HG02852 (cell line): Measurements from ENCODE around the gene FSTL4.
"Not testable (repeated sequence)": the region's sequence is repeated elsewhere in the genome, so short reads cannot be mapped to it uniquely, and the experiment has no call there.

ENCODE experiments used
- ATAC-seq: cut with Tn5 transposase; IDR thresholded peaks from one replicate; pipeline ENCODE4 v1.9.1; 2021; ENCODE audit warnings: mild to moderate bottlenecking, moderate library complexity; ENCODE audit not compliant: unreplicated experiment

FSTL4 gene

GRCh38 chr5:133205204-133205603, 407.1 kb downstream of the FSTL4 start:
- no peak for ATAC-seq

- no peak for ATAC-seq
Observed at GRCh38 chr5:133203317-133204305, 408.7 kb downstream of the FSTL4 start.

- no peak for ATAC-seq
Observed at GRCh38 chr5:133202066-133202665, 410.2 kb downstream of the FSTL4 start.

GRCh38 chr5:133201310-133201709, 411.0 kb downstream of the FSTL4 start:
- no peak for ATAC-seq

GRCh38 chr5:133200256-133200655, 412.1 kb downstream of the FSTL4 start:
- ATAC-seq, result no peak

GRCh38 chr5:133199417-133200178, 412.7 kb downstream of the FSTL4 start:
- ATAC-seq, result no peak

- ATAC-seq, result no peak
Observed at GRCh38 chr5:133198511-133198910, 413.8 kb downstream of the FSTL4 start.

GRCh38 chr5:133196441-133197085, 415.8 kb downstream of the FSTL4 start:
- ATAC-seq, result no peak

- no peak for ATAC-seq
Observed at GRCh38 chr5:133195250-133195649, 417.1 kb downstream of the FSTL4 start.

- ATAC-seq, result no peak
Observed at GRCh38 chr5:133193794-133194193, 418.5 kb downstream of the FSTL4 start.

GRCh38 chr5:133192716-133193115, 419.6 kb downstream of the FSTL4 start:
- ATAC-seq, result no peak

GRCh38 chr5:133189881-133190280, 422.5 kb downstream of the FSTL4 start:
- ATAC-seq, result no peak

GRCh38 chr5:133179405-133179804, 432.9 kb downstream of the FSTL4 start:
- no peak for ATAC-seq

GRCh38 chr5:133170756-133171387, 441.5 kb downstream of the FSTL4 start:
- ATAC-seq, result not testable (repeated sequence)

GRCh38 chr5:133164759-133165158, 447.6 kb downstream of the FSTL4 start:
- no peak for ATAC-seq

GRCh38 chr5:133163839-133164238, 448.5 kb downstream of the FSTL4 start:
- ATAC-seq, result no peak

GRCh38 chr5:133159543-133159942, 452.8 kb downstream of the FSTL4 start:
- no peak for ATAC-seq

- ATAC-seq, result no peak
Observed at GRCh38 chr5:133155326-133155969, 456.9 kb downstream of the FSTL4 start.

GRCh38 chr5:133154274-133155075, 457.9 kb downstream of the FSTL4 start:
- no peak for ATAC-seq
